GM21619 (cell line): ENCODE data around the gene UBE2Q2.
"Not testable (repeated sequence)": the region's sequence is repeated elsewhere in the genome, so short reads cannot be mapped to it uniquely, and the experiment has no call there.

ENCODE experiments used
- ATAC-seq: cut with Tn5 transposase; IDR thresholded peaks from one replicate; pipeline ENCODE4 v1.9.1; 2021; ENCODE audit not compliant: unreplicated experiment

UBE2Q2 gene

DNA sequence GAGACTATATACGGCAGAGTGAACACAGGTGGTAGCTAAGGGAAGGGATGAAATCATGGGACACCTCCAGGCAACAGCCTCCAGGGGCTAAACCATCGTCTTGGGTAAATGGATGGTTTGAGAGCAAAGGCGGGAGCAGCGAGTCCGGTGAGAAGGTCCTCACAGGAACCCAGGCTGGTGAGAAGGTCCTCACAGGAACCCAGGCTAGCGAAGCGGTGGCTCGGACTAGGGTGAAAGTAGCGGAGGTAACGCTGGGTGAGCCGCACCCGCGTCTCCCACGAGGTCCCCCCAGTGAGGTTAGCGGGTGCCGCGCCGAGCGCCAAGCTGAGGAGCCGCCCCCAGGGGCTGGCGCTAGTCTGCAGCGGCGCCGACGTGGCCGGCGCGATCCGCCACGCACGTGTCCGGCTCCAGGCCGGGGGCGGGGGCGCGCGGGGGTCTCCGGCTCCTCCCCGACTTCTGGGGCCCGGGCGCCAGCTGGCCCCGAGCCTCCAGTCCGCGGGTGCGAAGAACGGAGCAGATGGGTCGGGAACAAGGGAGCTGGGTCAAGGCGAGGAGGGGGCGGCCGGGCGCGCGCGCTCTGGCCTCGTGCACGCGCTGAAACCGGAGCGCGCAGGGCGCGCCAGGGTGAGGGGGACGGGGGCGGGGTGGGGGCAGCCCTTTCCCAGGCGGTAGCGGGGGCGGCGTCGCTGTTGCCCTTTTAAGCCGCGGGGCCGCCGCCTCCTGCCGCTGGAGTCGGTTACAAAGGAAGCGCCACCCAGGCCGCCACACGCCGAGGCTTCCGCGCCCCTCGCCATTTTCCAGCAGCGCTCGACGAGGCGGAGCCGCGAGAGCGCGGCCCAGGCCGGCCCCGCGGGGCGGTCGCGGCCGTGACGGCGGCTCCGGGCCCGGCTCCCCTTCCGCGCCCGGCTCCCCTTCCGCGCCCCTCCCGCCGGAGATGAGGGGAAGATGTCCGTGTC, at the start of gene UBE2Q2:
Gene UBE2Q2 (plus strand): TSS at position 726 of the 956 bp plus-strand sequence. CDS start 220 bp downstream, at position 946.
- ATAC-seq, result peak; percentile 48

DNA sequence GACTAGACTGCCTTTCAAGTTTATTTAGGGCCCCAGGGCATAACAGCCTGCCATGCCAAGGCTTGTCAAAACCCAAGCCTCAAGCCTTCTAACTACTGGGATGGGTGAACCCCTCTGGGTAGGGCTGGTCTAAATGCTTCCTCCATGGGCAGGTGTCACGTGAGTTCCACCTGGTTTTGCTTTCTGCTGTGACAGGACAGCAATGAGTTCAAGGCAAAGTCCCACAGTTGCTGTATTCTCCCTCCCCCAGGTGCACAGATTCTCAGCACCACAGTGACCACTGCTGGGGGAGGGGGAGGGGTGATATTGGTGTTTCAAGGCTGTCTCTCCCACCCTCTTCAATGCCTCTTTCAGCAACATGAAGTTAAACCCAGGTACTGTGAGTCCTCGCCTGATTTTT, 46.9 kb upstream of the UBE2Q2 start:
- no peak for ATAC-seq

DNA sequence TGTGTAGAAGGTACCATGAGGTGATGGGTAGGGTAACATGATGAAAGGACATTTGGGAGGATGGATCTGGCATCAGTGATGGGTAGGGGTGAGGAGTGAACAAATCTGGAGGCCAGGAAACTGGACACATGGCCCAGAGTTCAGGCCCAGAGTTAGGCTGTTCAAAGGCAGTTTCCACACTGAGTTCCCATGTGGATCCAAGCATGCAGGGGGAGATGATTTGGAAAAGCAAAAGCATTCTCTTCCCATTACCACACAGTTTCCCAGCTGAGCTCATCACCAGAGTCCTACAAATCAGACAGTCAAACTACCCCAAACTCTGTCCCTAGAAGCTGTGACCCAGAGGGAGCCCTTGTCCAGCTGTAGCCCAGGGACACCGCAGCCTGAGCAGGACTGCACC, 46.1 kb upstream of the UBE2Q2 start:
- ATAC-seq, result not testable (repeated sequence)

DNA sequence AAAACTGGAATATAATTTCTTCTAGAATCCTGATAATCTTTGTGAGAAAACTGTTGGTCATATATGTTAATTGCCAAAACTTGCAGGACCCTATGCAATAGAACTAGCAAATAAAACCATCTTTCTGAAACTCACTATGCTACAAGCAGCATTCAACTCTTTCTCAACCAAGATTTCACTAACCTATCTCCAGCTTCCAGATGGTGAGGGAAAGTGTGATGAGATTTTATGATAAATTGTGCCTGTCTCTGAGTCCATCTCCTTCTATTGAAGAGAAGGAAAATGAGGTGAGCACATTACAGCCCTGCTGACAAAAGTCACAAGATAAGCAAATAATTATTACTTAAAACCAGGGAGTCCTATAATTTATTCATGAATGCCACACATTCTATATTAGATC, 44.1 kb upstream of the UBE2Q2 start:
- no peak for ATAC-seq

DNA sequence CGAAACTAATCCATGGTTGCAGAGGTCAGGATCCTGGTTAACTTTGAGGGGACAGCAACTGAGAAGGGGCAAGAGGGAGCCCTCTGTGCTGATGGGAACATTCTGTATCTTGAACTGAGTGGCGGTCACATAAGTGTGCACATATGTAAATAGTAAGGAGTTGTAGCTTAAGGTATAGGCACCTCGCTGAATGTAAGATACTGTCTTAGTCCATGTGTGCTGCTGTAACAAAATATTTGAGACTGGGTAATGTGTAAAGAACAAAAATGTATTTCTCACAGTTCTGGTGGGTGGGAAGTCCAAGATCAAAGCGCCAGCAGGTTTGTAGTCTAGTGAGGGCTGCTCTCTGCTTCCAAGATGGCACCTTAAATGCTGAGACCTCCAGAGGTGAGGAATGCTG, 42.8 kb upstream of the UBE2Q2 start:
- not testable (repeated sequence) for ATAC-seq

DNA sequence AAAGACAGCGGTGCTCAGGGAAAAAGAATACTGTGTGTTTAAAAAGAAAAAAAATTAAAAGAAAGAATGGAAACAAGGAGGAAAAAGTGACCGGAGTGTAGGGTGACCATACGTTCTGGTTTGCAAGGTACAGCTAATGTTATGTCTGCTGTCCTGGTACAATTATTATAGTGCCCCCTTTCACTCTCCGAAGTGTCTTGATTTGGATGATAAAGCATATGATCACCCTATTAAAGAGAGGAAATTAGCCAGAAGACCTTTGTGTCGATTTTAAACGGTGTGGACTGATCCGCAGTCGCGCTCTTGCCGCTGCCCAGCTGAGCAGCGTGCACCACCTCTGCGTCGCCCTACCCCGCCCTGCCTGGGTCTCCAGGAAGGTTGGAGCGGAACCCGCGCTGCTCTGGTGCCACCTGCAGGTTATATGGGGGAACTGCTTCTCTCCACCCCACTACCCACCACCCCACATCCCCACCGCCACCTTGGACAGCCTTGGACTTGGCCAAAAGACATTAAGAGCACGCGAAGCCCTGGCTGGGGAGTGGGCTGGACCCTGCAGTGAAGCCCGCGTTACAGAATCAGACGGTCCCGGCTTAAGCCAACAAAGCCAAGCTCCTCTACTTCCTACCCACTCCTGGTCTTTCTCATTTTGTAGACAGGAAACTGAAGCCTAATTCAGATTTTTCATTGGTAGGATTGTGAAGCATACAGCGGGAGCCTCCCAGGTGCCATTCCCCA, 41.2 kb upstream of the UBE2Q2 start:
- ATAC-seq, result peak; percentile 84

DNA sequence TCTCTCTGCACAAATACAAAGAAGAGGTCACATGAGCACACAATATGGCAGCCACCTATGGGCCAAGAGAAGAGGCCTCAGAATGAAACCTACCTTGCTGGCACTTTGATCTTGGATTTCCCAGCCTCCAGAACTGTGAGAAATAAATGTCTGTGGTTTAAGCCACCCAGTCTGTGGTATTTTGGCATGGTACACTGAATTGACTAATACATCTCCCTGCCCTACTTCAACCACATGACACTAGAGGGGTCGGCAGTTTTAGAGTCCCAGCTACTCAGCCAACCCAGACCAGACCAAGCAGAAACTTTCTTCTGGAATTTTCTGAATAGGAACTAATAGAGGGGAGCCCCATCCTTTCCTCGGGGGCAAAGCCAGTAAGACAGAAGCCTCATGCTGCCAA, 35.8 kb upstream of the UBE2Q2 start:
- ATAC-seq, result not testable (repeated sequence)

DNA sequence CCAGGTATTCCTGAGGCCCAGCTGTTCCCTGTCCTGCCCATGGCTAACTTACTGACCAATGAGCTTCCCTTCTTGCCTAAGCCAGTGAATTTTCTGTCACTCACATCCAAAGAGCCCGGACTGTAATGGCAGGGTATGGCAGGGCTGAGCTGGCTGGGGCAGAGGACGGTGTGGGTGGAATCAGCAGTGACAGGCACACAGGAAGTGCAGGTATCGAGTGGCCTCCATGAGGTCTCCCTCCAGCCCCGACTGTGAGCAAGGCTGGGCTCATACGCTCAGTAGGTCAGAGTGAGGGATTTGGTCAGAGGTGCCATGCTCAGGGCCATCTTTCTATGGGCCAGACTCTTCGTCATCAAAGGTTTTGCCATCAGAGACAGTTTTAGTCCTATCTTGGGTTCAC, 35.2 kb upstream of the UBE2Q2 start:
- ATAC-seq, result not testable (repeated sequence)

DNA sequence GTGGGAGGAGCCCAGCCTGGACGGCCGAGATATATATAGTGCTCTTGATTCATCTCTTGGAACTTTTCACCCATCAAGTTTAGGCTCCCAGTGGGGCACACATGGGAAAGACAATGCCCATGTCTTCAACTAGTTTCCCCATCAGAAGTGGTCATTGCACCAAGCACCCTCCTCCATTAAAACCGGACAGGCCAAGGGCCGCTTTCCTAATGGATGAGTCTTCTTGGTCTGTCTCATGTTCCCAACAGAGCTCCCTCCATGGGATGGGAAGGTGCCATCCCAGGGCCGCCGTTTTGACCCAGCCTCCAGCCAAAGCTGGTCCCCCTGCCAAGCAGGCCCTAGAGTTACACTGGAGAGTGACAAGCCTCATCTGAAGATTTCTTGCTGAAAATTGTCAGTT, 34.7 kb upstream of the UBE2Q2 start:
- ATAC-seq, result no peak

DNA sequence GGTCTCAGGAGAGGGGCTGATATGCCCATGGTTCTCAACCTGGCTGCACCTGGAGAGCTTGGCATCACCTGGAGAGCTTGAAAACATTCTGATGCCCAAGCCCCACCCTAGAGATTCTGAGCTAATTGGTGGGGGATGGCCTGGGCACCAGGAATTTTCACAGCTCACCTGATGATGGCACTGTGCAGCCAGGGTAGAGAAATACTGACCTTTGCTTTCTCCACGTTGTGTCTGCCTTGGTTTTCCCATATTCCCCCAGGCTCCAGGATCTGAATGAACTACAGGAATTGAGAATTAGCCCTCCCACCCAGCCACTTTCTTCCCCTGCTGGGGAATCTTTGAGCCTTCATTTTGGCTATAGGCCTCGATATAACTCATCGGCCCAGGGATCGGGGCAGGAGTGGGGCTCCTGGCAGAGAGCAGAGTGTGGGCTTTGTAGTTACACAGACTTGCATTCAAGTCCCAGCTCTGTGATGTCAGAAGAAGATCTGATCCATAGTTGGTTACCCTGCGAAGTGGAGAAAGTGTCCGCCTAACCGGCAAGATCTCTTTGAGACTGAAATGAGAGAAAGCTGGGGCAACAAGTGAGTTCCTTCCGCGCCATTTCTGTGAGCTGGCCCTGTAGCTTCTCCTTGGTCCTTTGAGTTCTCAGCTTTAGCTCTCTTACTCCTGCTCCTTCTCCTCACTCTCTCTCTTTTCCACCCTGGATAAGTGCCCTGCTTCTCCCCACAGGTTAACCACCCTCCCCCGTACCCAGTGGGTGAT, 33.1 kb upstream of the UBE2Q2 start:
- ATAC-seq, result no peak

DNA sequence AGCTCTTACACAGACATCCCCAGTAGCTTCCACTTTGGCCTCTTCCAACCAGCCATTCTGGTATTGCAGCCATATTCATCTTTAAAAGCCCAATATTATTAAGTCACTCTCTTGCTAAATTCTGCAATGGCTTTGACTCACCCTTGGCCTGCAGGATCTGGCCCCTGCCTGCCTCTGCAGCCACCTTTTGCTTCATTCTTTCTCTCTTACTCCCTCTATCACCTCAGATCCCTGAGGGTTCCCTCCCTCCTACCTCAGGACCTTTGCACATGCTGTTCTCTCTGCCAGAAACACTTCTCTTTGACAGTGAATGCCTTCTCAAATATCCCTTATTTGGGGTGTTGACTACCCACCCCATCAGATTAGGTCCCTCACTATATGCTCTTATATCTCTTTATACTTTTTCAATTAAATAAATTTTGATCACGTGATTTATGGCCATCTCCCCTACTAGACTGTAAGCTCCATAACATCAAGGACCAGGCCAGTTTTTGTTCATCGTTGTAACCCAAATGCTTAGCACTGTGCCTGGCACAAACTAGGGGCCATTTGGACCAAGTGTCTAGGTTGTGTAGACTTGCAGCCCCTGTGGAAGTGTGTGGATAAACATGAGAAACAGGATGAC, 32.3 kb upstream of the UBE2Q2 start:
- no peak for ATAC-seq

DNA sequence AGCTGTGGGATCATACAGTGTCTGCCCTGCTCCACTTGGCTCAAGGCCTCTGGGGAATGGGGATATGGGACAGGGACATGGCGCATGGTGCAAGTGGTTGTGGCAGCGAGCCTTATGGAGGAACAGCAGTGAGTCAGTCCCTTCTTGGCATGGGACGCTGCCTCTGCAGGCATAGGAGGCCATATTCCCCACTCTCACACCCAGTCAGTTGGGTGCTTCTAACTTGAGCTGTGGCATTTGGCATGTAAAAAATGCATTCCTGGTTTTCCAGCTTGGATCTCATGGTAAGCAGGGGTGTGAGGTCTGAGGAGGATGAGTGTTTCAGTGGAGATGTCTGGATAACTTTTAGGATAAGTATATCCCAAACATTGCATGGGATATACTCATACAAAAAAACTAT, 31.6 kb upstream of the UBE2Q2 start:
- no peak for ATAC-seq

DNA sequence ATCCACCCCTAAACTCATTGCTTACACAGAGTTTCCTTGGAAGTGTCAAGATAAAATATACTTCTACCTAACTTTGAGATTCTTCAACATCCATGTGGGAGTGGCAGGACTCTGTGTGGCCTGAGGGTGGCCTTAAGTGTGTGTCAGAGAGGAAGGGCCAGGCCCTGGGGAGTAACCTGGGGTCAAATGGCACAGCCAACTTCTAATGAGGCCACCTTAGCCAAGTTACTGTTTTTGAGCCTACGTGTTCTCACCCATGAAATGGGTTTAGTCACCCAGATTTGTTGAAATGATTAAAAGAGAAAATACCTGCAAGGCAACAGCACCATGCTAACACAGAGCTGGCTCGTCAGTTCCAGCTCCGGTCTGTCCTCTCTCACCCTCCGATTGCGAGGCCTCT, 28.5 kb upstream of the UBE2Q2 start:
- no peak for ATAC-seq

DNA sequence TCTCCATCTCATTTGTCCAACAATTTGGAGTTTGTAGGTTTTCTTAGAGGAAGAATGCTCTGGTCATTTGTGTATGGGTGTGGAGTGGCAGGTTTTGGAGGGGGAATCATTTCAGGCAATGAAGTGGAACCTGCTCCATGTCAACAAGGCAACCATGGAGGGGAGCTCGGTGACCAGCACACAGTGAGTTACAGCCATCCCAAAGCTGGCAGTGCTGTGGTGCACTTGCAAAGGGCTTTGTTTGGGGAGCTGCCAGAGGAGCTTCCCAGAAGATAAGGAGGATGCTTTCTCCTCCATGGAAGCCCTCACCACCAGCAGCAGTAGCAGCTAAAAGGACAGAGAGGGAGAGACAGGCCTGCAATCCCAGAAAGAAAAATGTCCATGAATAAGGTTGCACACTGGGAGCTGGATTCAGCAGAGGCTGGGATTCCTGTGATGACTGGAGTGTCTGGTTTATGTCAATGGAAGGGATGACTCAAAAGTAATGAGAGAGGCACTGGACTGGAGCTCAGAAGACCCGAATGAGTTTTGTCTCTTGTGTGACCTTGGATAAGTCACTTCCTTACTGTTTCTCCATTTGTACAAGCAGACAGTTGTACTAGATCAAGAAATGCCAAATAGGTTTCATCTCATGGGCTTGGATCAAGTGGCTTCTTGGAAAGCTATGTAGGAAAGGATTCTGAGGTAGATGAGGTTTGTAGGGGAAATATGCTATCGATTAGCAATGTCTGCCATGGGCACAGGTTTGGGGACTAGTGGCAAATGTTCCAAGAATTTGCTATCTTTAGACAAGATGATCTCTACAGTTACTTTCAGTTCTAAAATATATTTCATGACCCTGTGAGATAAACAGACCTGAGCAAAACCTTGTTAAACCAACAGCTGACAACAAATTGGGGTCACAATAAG, 27.2 kb upstream of the UBE2Q2 start:
- ATAC-seq, result no peak

DNA sequence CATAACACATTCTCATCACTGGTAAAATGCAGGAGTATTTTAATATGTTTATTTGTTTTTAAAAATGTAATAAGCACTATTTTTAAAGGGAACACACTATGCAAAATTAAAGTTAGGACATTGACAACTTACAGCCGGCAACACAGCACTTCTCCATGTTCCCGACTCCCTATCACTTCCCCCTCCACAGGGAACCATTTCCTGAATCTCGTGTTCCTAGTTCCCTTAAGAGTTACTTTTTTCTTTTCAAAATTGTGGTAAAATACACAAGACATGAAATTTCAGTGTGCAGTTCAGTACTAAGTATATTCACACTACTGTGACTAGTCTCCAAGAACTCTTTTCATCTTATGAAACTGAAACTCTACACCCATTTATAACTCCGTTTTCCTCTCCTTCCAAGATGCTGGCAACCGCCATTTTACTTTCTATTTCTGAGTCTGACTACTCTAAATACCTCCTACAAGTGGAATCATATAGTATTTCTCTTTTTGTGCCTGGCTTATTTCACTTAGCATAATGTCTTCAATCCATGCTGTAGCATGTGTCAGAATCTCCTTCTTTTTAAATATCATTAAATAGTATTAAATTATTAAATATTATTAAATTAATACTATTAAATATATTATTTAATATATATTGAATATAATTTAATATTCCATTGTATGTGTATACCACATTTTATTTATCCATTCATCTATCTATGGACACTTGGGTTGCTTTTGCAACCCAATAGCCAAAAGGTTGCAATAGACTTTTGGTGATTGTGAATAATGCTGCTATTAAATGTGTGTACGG, 25.9 kb upstream of the UBE2Q2 start:
- no peak for ATAC-seq

DNA sequence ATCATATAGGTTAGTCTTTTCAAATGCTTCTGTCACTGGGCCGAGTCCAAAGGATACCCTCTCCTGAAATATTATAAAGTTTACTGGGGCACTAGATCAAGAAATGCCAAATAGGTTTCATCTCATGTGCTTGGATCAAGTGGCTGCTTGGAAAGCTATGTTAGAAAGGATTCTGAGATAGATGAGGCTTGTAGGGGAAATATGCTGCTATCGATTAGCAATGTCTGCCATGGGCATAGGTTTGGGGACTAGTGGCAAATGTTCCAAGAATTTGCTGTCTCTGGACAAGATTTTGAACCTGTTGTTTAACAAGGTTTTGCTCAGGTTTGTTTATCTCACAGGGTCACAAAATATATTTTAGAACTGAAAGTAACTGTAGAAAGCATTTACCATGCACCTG, 23.0 kb upstream of the UBE2Q2 start:
- ATAC-seq, result no peak

DNA sequence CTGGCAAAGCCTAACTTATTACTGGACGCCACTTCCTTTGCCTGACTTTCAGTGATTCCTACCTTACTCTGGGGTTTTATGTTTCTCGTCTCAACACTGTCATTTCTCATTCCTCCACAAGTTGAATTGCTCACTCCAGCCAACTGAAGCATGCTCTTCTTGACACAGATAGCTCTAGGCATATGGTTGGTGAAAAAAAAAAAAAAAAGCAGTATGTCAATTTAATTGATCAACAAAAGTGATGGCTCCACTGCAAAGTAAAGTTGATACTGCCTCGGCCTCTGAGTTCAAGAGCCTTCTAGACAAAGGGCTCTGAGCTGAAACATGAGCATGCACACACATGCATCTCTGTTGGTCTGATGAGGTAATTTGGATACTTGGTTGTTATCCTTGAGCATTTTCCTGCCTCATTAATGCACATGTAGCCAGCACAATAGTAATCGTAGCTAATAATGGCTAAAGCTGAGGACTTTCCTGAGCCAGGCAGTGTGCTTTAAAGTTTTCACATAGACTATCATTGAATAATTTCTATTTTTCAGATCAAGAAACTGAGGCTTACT, 21.4 kb upstream of the UBE2Q2 start:
- ATAC-seq, result no peak

DNA sequence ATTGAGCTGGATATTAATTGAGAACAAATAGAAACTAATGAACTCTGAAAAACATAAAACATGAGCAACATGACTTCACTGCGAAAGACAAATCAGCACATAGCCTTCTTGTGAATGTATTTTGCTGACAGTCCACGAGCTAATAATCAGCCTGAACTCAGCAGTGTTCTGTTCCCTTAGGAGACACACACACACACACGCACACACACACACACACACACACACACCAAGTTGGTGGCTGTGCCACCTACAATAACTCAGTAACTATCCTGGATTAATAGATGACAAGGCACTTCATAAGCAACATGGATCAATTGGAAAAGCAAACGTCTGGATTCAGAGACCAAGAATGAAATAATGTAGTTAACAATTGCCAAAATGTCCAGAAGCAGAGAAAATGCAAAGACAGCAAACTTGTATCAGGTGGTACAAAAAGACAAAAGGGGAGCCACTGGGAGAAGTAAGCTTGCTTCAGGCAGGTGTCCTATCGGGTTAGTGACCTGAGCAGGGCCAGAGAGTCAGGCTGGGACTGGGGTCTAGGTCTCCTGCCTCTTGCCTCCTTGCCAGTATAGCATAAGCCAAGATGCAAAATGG, 20.5 kb upstream of the UBE2Q2 start:
- ATAC-seq, result no peak
